HepG2 (cell line): ENCODE results near the gene GGACT. TPM values are rescaled to one million over a fixed set of nuclear protein-coding genes. Genes with fewer than 3 reads are reported as not detected.

Experiments used
- ATAC-seq: fragments of 200-7000 bp; cut with Tn5 transposase; 3 replicates; pipeline ENCODE4 v1.9.1; 2020; ENCODE audit warnings: mild to moderate bottlenecking, moderate library complexity
- BruUV-seq: library from RNA; stranded (reverse); fragments of 400-500 nt; replicated peaks from 2 replicates; lab custom pipeline; 2021; lab: Mats Ljungman, UMichigan
- CTCF ChIA-PET: fragments of 300-600 bp; formaldehyde crosslinking; extraction: SDS; loops from one replicate; lab custom pipeline; 2021; ENCODE audit warnings: low total read pairs, inconsistent platforms, low intra/inter-chr PET ratio; lab: Yijun Ruan, JAX
- POLR2A ChIA-PET: fragments of 350-600 bp; sonication (Branson Sonifier 250); formaldehyde crosslinking; loops from one replicate; lab custom pipeline; 2020; ENCODE audit warnings: antibody characterized with exemption, inconsistent platforms; lab: Yijun Ruan, JAX
- DNase-seq: peaks from one replicate; pipeline ENCODE4 v3.0.0-alpha.2; 2015; ENCODE audit warnings: low spot score
- FAIRE-seq: peaks from 3 replicates; lab custom pipeline; 2011; peaks lifted over from hg19 to GRCh38; lab: Jason Lieb, UNC
- H2AFZ ChIP-seq: one replicate; pipeline ENCODE4 v1.6.1; 2011; ENCODE audit warnings: low read length, inconsistent platforms
- H3K27ac ChIP-seq: fragments of 300-600 bp; 3 replicates; pipeline ENCODE4 v1.8.0; 2011; ENCODE audit warnings: mixed run types, mild to moderate bottlenecking, mixed read lengths, low read length, inconsistent platforms; ENCODE audit not compliant: insufficient read depth; ENCODE audit errors: extremely low read length
- H3K27me3 ChIP-seq, 2 experiments: fragments of 200-600 bp in 1 of 2; 2 replicates in 1 of 2; 3 replicates in 1 of 2; pipeline versions ENCODE4 v1.6.0 to v1.8.0; 2011; ENCODE audit warnings: low read length in 2 of 2, mild to moderate bottlenecking in 2 of 2, moderate library complexity in 2 of 2, inconsistent platforms in 1 of 2; ENCODE audit not compliant: insufficient read depth in 2 of 2, control insufficient read depth in 1 of 2
- H3K36me3 ChIP-seq, 2 experiments: fragments of 200-600 bp in 1 of 2; replicated peaks in 1 of 2; 2 replicates in 1 of 2; 3 replicates in 1 of 2; pipeline versions ENCODE4 v1.5.1 to v1.8.0; 2011; ENCODE audit warnings: low read length in 2 of 2, inconsistent platforms in 1 of 2; ENCODE audit not compliant: insufficient read depth in 2 of 2, control insufficient read depth in 1 of 2
- H3K4me1 ChIP-seq: 2 replicates; pipeline ENCODE4 v1.5.1; 2012; ENCODE audit warnings: low read length, inconsistent platforms; ENCODE audit not compliant: insufficient read depth
- H3K4me2 ChIP-seq: 2 replicates; pipeline ENCODE4 v1.6.0; 2011; ENCODE audit warnings: low read depth, low read length, inconsistent platforms
- H3K4me3 ChIP-seq, 3 experiments: fragments of 200-600 bp in 1 of 3; sonication (generic), shearing (Covaris generic) in 1 of 3; replicated peaks in 1 of 3; 2 replicates each; pipeline ENCODE4 v1.5.1; 2011 to 2016; ENCODE audit warnings: low read length in 3 of 3, inconsistent platforms in 2 of 3, low read depth in 2 of 3, mild to moderate bottlenecking in 2 of 3, control low read depth in 1 of 3, mixed read lengths in 1 of 3; ENCODE audit not compliant: insufficient read depth in 1 of 3
- H3K79me2 ChIP-seq: one replicate; pipeline ENCODE4 v1.6.1; 2011; ENCODE audit warnings: low read length, inconsistent platforms; ENCODE audit not compliant: insufficient read depth
- H3K9ac ChIP-seq: 2 replicates; pipeline ENCODE4 v1.6.0; 2011; ENCODE audit warnings: mild to moderate bottlenecking, low read depth, low read length, inconsistent platforms; ENCODE audit not compliant: insufficient read depth
- H3K9me3 ChIP-seq: 2 replicates; pipeline ENCODE4 v1.5.1; 2012; ENCODE audit warnings: mild to moderate bottlenecking, low read length
- H4K20me1 ChIP-seq: 2 replicates; pipeline ENCODE4 v1.6.0; 2011; ENCODE audit warnings: inconsistent platforms, mild to moderate bottlenecking, low read length, moderate library complexity; ENCODE audit not compliant: insufficient read depth
- E2F1 ChIP-seq: sonication (generic); formaldehyde crosslinking; IDR thresholded peaks from 2 replicates; pipeline ENCODE4 v1.5.0; 2020; ENCODE audit warnings: missing genetic modification reagents
- GMEB2 ChIP-seq: IDR thresholded peaks from 2 replicates; pipeline ENCODE4 v1.6.1; 2016; ENCODE audit warnings: missing biosample characterization, missing genetic modification reagents, low read depth
- HDAC2 ChIP-seq: sonication (generic); formaldehyde crosslinking; IDR thresholded peaks from 2 replicates; pipeline ENCODE4 v1.4.0; 2020; ENCODE audit warnings: missing genetic modification reagents
- IKZF1 ChIP-seq: fragments of 450-650 bp; IDR thresholded peaks from 2 replicates; pipeline ENCODE4 v1.7.1; 2016
- KLF16 ChIP-seq, 2 experiments: sonication (generic) in 1 of 2; formaldehyde crosslinking in 1 of 2; IDR thresholded peaks; 2 replicates each; pipeline versions ENCODE4 v1.6.1 to v1.8.0; 2016 to 2023; ENCODE audit warnings: missing genetic modification reagents in 2 of 2, missing compliant biosample characterization in 1 of 2
- KLF9 ChIP-seq: IDR thresholded peaks from 2 replicates; pipeline ENCODE4 v1.6.1; 2016; ENCODE audit warnings: low read depth
- MTA3 ChIP-seq: sonication (generic); formaldehyde crosslinking; IDR thresholded peaks from 2 replicates; pipeline ENCODE4 v1.4.0; 2020; ENCODE audit warnings: missing genetic modification reagents
- SAP130 ChIP-seq: IDR thresholded peaks from 2 replicates; pipeline ENCODE4 v1.6.1; 2016; ENCODE audit warnings: low read depth
- ZBTB38 ChIP-seq: sonication (generic); formaldehyde crosslinking; IDR thresholded peaks from 2 replicates; pipeline ENCODE4 v1.5.1; 2020; ENCODE audit warnings: mild to moderate bottlenecking, missing genetic modification reagents
- ZFP1 ChIP-seq: IDR thresholded peaks from 2 replicates; pipeline ENCODE4 v1.6.1; 2016
- ZFX ChIP-seq: sonication (generic); formaldehyde crosslinking; IDR thresholded peaks from 2 replicates; pipeline ENCODE4 v1.4.0; 2020; ENCODE audit warnings: mild to moderate bottlenecking, low read depth, missing genetic modification reagents, moderate library complexity
- ZNF136 ChIP-seq: sonication (generic); formaldehyde crosslinking; IDR thresholded peaks from 2 replicates; pipeline ENCODE4 v1.8.1; 2022; ENCODE audit warnings: low read depth, mild to moderate bottlenecking, moderate library complexity, missing genetic modification reagents
- ZNF18 ChIP-seq: sonication (generic); formaldehyde crosslinking; IDR thresholded peaks from 2 replicates; pipeline ENCODE4 v1.8.0; 2022; ENCODE audit warnings: mild to moderate bottlenecking, missing genetic modification reagents; ENCODE audit not compliant: insufficient replicate concordance
- ZNF275 ChIP-seq: sonication (generic); formaldehyde crosslinking; IDR thresholded peaks from 2 replicates; pipeline ENCODE4 v1.8.0; 2022; ENCODE audit warnings: missing genetic modification reagents, mild to moderate bottlenecking, inconsistent platforms, borderline replicate concordance
- ZNF329 ChIP-seq: sonication (generic); formaldehyde crosslinking; IDR thresholded peaks from 2 replicates; pipeline ENCODE4 v1.9.0; 2021; ENCODE audit warnings: low read depth, mild to moderate bottlenecking, missing genetic modification reagents
- ZNF557 ChIP-seq: sonication (generic); formaldehyde crosslinking; IDR thresholded peaks from 2 replicates; pipeline ENCODE4 v1.4.0; 2020; ENCODE audit warnings: missing genetic modification reagents
- ZNF703 ChIP-seq: sonication (generic); formaldehyde crosslinking; IDR thresholded peaks from 2 replicates; pipeline ENCODE4 v1.5.1; 2020; ENCODE audit warnings: missing genetic modification reagents, mild to moderate bottlenecking, moderate library complexity, borderline replicate concordance
- ZNF850 ChIP-seq: sonication (generic); formaldehyde crosslinking; conservative IDR thresholded peaks from 2 replicates; pipeline ENCODE4 v1.9.0; 2021; ENCODE audit warnings: mild to moderate bottlenecking, missing genetic modification reagents
- ZSCAN21 ChIP-seq: sonication (generic); formaldehyde crosslinking; IDR thresholded peaks from 2 replicates; pipeline ENCODE4 v1.8.0; 2022; ENCODE audit warnings: mild to moderate bottlenecking, missing genetic modification reagents, moderate library complexity, borderline replicate concordance
- WGBS: methylation state at CpG from one replicate; pipeline ENCODE4 v1.1.6; 2017; ENCODE audit warnings: low lambda C conversion rate; 5-methylcytosine and 5-hydroxymethylcytosine counted together
- in situ Hi-C: cut with HindIII; loops from 2 replicates; pipeline ENCODE4 v1.10.0; 2017; ENCODE audit warnings: low pct_unique_long_range_greater_than_20kb; ENCODE audit not compliant: extremely low pct_ligation_motif_present
- intact Hi-C: fragments of 100-400 bp; cut with micrococcal nuclease; formaldehyde crosslinking; loops from one replicate; pipeline ENCODE4 v1.10.0; 2022; ENCODE audit not compliant: unreplicated experiment
- polyA plus RNA-seq, 8 experiments: library from polyadenylated mRNA; depleted of rRNA in 3 of 8; stranded (reverse) in 7 of 8; unstranded in 1 of 8; fragments of >200 nt; fragmentation: Illumina TruSeq in 4 of 8; extraction: Trizol in 4 of 8; gene quantifications; 2 replicates each; pipeline versions ENCODE4 v1.2.1 to v1.2.3, GENCODE V29; 2011 to 2016; ENCODE audit warnings: low read depth in 4 of 8, missing spikeins in 1 of 8, mixed read lengths in 1 of 8; ENCODE audit not compliant: insufficient read depth in 1 of 8
- total RNA-seq, 5 experiments: library from RNA; depleted of rRNA; stranded (reverse); fragments of >200 nt; fragmentation: Illumina TruSeq; extraction: Trizol; gene quantifications; 2 replicates each; pipeline ENCODE4 v1.2.3, GENCODE V29; 2016; ENCODE audit warnings: low read depth in 1 of 5

The GGACT gene
- total and polyA plus RNA-seq, 2 of the 13 experiments (the other 11 are each of a cell fraction or from before 2014, with no cell fraction given), result 1.7 to 1.9 TPM

- peak overlapping the region; percentile 76 for H3K4me2 ChIP-seq
- H3K4me1 ChIP-seq, result peaks cover 87% of the 10 kb centered on the region
- ChIA-PET CTCF (no interaction called here), POLR2A (no interaction called here)
- H3K79me2 ChIP-seq, result no peaks in the 10 kb centered on the region
- ATAC-seq (peak; percentile 74), FAIRE-seq (peak; percentile 57), DNase-seq (peak; percentile 40)
- no peak overlapping the region for H3K9ac ChIP-seq
- in situ Hi-C loops (no loop called here), intact Hi-C loops (no loop called here)
- H3K27me3 ChIP-seq, result no peaks in the 10 kb centered on the region
- peak overlapping the region; percentile 2 for H2AFZ ChIP-seq
- no peaks in the 10 kb centered on the region for H4K20me1 ChIP-seq
- H3K9me3 ChIP-seq, result no peaks in the 10 kb centered on the region
- H3K4me3 ChIP-seq, result peak overlapping the region in 2 of 3 experiments; percentile 23 to 49
- 3% methylated on average over 13 of the region's 13 CpGs for WGBS
- H3K36me3 ChIP-seq, result no peaks in the 10 kb centered on the region
- H3K27ac ChIP-seq, result peak overlapping the region; percentile 46
- BruUV-seq, result no TSS peak
- no peak for TF ChIP-seq ZNF703 (CRISPR knock-in tag)
- TF ChIP-seq ZFX (CRISPR knock-in tag), result peak; percentile 53
- TF ChIP-seq ZNF557 (CRISPR knock-in tag), result no peak
- TF ChIP-seq IKZF1, result no peak
- TF ChIP-seq MTA3, result no peak
- TF ChIP-seq ZNF136 (CRISPR knock-in tag), result no peak
- no peak for TF ChIP-seq KLF9 (CRISPR knock-in tag)
- no peak for TF ChIP-seq HDAC2 (CRISPR knock-in tag)
- TF ChIP-seq ZFP1, result no peak
- no peak for TF ChIP-seq ZNF18 (CRISPR knock-in tag)
- TF ChIP-seq KLF16 (CRISPR knock-in tag; IDR thresholded peaks at IDR 0.05), result 0 out of 4 replicates have a peak, but pooled peaks of 1 of the 2 experiments have one; percentile 16
- TF ChIP-seq GMEB2 (CRISPR knock-in tag), result no peak
- no peak for TF ChIP-seq SAP130 (CRISPR knock-in tag)
- no peak for TF ChIP-seq E2F1 (CRISPR knock-in tag)
- TF ChIP-seq ZSCAN21 (CRISPR knock-in tag), result no peak
- TF ChIP-seq ZNF275 (CRISPR knock-in tag), result no peak
- no peak for TF ChIP-seq ZNF850 (CRISPR knock-in tag)
- TF ChIP-seq ZBTB38 (CRISPR knock-in tag), result no peak
- TF ChIP-seq ZNF329, result no peak
Measured at GRCh38 chr13:100564444-100565223, 24.0 kb downstream of the GGACT start.
